Right lobe of liver (tissue), 6 donors: ENCODE measurements around the gene MRPL24. TPM values are rescaled to one million over a fixed set of nuclear protein-coding genes. Genes with fewer than 3 reads are reported as not detected.

Experiments
- ATAC-seq, 4 donors: fragments of 200-7000 bp; cut with Tn5 transposase; one replicate each; pipeline ENCODE4 v1.9.1; 2020; ENCODE audit warnings: mild to moderate bottlenecking in 4 of 4, moderate library complexity in 4 of 4
- DNase-seq, 3 donors: peaks; one replicate each; pipeline ENCODE4 v3.0.0-alpha.2; 2020
- H3K27ac ChIP-seq, 3 donors: fragments of 200-600 bp; one replicate each; pipeline ENCODE4 v1.8.0; 2022
- H3K27me3 ChIP-seq, 2 donors: fragments of 200-600 bp; one replicate each; pipeline ENCODE4 v1.8.0; 2022
- H3K36me3 ChIP-seq, 4 donors: fragments of 200-600 bp; sonication (generic) in 1 of 4; one replicate each; pipeline versions ENCODE4 v1.5.1 to v1.8.0; 2017 to 2022; ENCODE audit warnings: control low read depth in 1 of 4
- H3K4me1 ChIP-seq, 4 donors: fragments of 200-600 bp; sonication (generic) in 1 of 4; one replicate each; pipeline versions ENCODE4 v1.5.1 to v1.8.0; 2017 to 2022; ENCODE audit warnings: control low read depth in 1 of 4
- H3K4me3 ChIP-seq, 3 donors: fragments of 200-600 bp; one replicate each; pipeline ENCODE4 v1.8.0; 2022
- H3K9me3 ChIP-seq, 4 donors: fragments of 200-600 bp; sonication (generic) in 1 of 4; one replicate each; pipeline versions ENCODE4 v1.5.1 to v1.8.0; 2017 to 2022; ENCODE audit warnings: control low read depth in 1 of 4
- POLR2A ChIP-seq: fragments of 450-650 bp; IDR thresholded peaks from one replicate; pipeline ENCODE4 v1.6.1; 2017; ENCODE audit warnings: antibody characterized with exemption, mild to moderate bottlenecking
- WGBS: methylation state at CpG from one replicate; pipeline ENCODE4 v1.1.6; 2018; ENCODE audit warnings: low coverage, low lambda C conversion rate; ENCODE audit not compliant: insufficient coverage; ENCODE audit errors: missing lambda C conversion rate; 5-methylcytosine and 5-hydroxymethylcytosine counted together
- intact Hi-C, 2 donors: fragments of 100-400 bp; cut with DNase I; formaldehyde crosslinking; loops; one replicate each; pipeline versions ENCODE4 v1.11.2 to v1.14.1; 2022
- total RNA-seq, 6 experiments: library from RNA; depleted of rRNA in 2 of 6; stranded (reverse); fragments of >200 nt in 2 of 6; fragmentation: NEBNext Ultra II Directional in 3 of 6; extraction: Animal tissue kit (Norgen Biotek cat#: 25700) in 3 of 6; gene quantifications; one replicate each; pipeline versions ENCODE4 v1.1.0 to v1.2.4, GENCODE V29; 2016 to 2023
- TF ChIP-seq, protein P1 (sequence below), 4 donors: fragments of 200-600 bp in 3 of 4; fragments of 450-650 bp in 1 of 4; IDR thresholded peaks; one replicate each; pipeline versions ENCODE4 v1.5.1 to v1.8.0; 2016 to 2022; ENCODE audit warnings: antibody characterized with exemption in 4 of 4, mild to moderate bottlenecking in 2 of 4
- donor health status: DM: no; HTN: yes; CAD: no.
- donor health status: DM: no; HTN: no; CAD: no.
- donor health status: DM: no; HTN: no; CAD: no.
- donor health status: DM: no; HTN: yes; CAD: no.
- donor health status: DM: no; HTN: yes; CAD: no.

Gene MRPL24
- total RNA-seq, 6 experiments from 2014 or later = 47.2 to 83.2 (median 61.4) TPM

- H3K36me3 ChIP-seq = peaks cover 0 to 44% (median 18%) of the 10 kb centered on the region in 4 donors
Observed at GRCh38 chr1:156785458-156785857, 44.6 kb upstream of the MRPL24 start.

DNA sequence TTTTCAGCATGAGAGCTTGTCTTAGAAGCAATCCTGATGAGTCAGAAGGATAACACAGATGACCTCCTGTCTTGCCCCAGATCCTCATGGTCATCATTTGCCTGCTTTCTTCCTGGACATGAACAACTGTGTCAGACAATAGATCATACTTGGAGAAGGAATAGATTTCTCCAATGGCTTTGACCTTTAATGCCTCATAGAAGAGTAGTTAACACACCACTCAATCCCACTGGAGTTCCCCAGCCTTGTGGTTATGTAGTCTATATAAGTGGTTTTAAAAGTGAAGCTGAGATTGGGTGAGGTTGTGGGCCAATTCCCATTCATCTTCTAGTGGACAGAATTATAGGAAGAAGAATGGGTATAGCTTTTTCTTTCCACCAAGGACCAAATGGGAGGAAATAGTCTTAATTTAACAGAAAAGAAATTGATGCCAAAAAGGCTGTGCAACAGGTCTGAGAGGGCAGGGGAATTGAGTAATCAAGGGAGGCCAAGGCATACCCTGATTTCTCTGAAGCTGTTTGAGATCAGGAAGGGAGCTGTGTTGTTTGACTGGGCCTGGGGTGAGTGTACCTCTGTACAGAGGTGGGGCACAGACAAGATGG is 40.8 kb upstream of the MRPL24 start:
- Histone ChIP-seq H3K27ac (no peak overlapping the region), H3K4me1 (peaks cover 0 to 10% (median 0%) of the 10 kb centered on the region in 4 donors), H3K27me3 (no peaks in the 10 kb centered on the region), H3K9me3 (no peaks in the 10 kb centered on the region), H3K4me3 (no peak overlapping the region), H3K36me3 (peaks cover 0 to 18% (median 14%) of the 10 kb centered on the region in 4 donors)
- DNase-seq (no peak), ATAC-seq (peak in 1 of 4 donors; percentile 49)
- TF ChIP-seq, protein P1, sequence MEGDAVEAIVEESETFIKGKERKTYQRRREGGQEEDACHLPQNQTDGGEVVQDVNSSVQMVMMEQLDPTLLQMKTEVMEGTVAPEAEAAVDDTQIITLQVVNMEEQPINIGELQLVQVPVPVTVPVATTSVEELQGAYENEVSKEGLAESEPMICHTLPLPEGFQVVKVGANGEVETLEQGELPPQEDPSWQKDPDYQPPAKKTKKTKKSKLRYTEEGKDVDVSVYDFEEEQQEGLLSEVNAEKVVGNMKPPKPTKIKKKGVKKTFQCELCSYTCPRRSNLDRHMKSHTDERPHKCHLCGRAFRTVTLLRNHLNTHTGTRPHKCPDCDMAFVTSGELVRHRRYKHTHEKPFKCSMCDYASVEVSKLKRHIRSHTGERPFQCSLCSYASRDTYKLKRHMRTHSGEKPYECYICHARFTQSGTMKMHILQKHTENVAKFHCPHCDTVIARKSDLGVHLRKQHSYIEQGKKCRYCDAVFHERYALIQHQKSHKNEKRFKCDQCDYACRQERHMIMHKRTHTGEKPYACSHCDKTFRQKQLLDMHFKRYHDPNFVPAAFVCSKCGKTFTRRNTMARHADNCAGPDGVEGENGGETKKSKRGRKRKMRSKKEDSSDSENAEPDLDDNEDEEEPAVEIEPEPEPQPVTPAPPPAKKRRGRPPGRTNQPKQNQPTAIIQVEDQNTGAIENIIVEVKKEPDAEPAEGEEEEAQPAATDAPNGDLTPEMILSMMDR (IDR thresholded peaks at IDR 0.05) = no peak
- TF ChIP-seq POLR2A = no peak
- intact Hi-C loops = no loop called here

More at GRCh38 chr1:156785458-156785857, 44.6 kb upstream of the MRPL24 start:
- H3K9me3 ChIP-seq = no peaks in the 10 kb centered on the region
- no peaks in the 10 kb centered on the region for H3K27me3 ChIP-seq
- TF ChIP-seq POLR2A = no peak
- TF ChIP-seq, protein P1 (IDR thresholded peaks at IDR 0.05) = no peak
- intact Hi-C loops = no loop called here
- ATAC-seq (peak in 3 of 4 donors; percentile 35 to 38 (median 36)), DNase-seq (no peak)
- H3K4me3 ChIP-seq = no peak overlapping the region
- H3K4me1 ChIP-seq = peaks cover 0 to 10% (median 0%) of the 10 kb centered on the region in 4 donors
- WGBS = 39% methylated on average over 5 of the region's 6 CpGs
- H3K27ac ChIP-seq = no peak overlapping the region

GRCh38 chr1:156777573-156777972 is 36.7 kb upstream of the MRPL24 start:
- Histone ChIP-seq H3K27ac (no peak overlapping the region), H3K27me3 (no peaks in the 10 kb centered on the region), H3K4me3 (no peak overlapping the region), H3K9me3 (no peaks in the 10 kb centered on the region), H3K4me1 (peaks cover 0 to 10% (median 0%) of the 10 kb centered on the region in 4 donors), H3K36me3 (peaks cover 0 to 3% (median 2%) of the 10 kb centered on the region in 4 donors)
- TF ChIP-seq, protein P1 (IDR thresholded peaks at IDR 0.05) = no peak
- no peak for TF ChIP-seq POLR2A
- intact Hi-C loops = no loop called here
- WGBS = 59% methylated on average over 1 of the region's 1 CpG
- ATAC-seq (no peak), DNase-seq (no peak)

GRCh38 chr1:156776942-156777341 is 36.1 kb upstream of the MRPL24 start:
- H3K9me3 ChIP-seq = no peaks in the 10 kb centered on the region
- no peak overlapping the region for H3K4me3 ChIP-seq
- TF ChIP-seq POLR2A = no peak
- TF ChIP-seq, protein P1 (IDR thresholded peaks at IDR 0.05) = no peak
- no peak overlapping the region for H3K27ac ChIP-seq
- H3K36me3 ChIP-seq = no peaks in the 10 kb centered on the region
- no peaks in the 10 kb centered on the region for H3K27me3 ChIP-seq
- H3K4me1 ChIP-seq = peaks cover 0 to 7% (median 0%) of the 10 kb centered on the region in 4 donors
- intact Hi-C loops = no loop called here
- WGBS = 88% methylated on average over 4 of the region's 4 CpGs
- no peak for DNase-seq
- ATAC-seq = no peak
